A375 (cell line): Measurements from ENCODE around the gene C1QTNF9B. TPM values are rescaled to one million over a fixed set of nuclear protein-coding genes. Genes with fewer than 3 reads are reported as not detected.

Source experiments
- total RNA-seq: library from RNA; depleted of rRNA; stranded (reverse); fragments of >200 nt; shearing (Covaris generic); gene quantifications from 2 replicates; pipeline ENCODE4 v1.2.3, GENCODE V29; 2014; rRNA removed

C1QTNF9B gene
- not detected in 2 replicates for total RNA-seq

GRCh38 chr13:23897452-23897919, at the start of gene C1QTNF9B:
C1QTNF9B (minus strand) TSS chr13:23897502.

GRCh38 chr13:23888658-23889614, 8.4 kb downstream of the C1QTNF9B start, which contains the start of gene MIPEP:
MIPEP (minus strand) TSS chr13:23889400; CDS start chr13:23889320, 80 bp downstream.

Other genes with a start within 250 kb of the C1QTNF9B start
- gene MIPEP, start 8.1 kb downstream of the C1QTNF9B start, total RNA-seq, result 17.8 and 19.0 TPM in 2 replicates